CD4-positive, alpha-beta T cell treated with Interleukin-4 for 4 hours (primary cell): Measurements from ENCODE around the gene SNRNP35.
"Not testable (repeated sequence)": the region's sequence is repeated elsewhere in the genome, so short reads cannot be mapped to it uniquely, and the experiment has no call there.

Experiments used
- DNase-seq: peaks from one replicate; pipeline ENCODE4 v3.0.0-alpha.2; 2020

Gene SNRNP35, protein sequence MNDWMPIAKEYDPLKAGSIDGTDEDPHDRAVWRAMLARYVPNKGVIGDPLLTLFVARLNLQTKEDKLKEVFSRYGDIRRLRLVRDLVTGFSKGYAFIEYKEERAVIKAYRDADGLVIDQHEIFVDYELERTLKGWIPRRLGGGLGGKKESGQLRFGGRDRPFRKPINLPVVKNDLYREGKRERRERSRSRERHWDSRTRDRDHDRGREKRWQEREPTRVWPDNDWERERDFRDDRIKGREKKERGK

DNA sequence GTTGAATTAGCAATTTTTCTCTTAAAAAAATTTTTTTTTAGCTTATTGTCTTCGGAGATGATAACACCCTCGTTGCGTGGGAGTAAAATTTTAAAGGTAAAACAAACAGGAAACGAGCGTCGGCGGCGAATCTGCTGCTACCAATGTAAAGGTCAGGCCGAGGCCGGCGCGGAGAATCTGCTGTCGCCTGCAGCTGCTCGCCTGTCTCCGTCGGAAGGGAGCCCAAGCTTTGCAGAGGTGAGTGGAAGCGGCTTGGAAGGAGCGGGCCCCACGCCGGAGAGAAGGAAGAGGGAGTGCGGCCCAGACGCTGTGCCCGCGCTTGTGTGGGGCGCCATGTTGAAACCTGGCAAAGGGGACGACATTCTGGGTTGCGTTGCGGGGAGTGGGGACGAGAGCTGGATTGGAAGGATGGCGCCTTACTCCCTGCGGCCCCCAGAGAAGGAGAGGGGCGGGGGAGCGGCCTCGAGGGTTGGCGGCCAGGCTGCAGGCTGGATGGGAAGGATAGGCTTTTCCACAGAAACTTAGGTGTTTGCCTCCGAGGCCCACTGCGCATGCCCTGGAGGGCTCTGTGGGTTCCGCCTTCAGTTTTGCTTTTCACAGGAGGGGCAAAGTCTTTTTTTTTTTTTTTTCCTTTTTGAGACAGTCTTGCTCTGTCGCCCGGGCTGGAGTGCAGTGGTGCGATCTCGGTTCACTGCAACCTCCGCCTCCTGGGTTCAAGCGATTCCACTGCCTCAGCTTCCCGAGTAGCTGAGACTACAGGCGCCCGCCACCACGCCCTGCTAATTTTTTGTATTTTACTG is at the start of gene SNRNP35:
Gene SNRNP35 (plus strand): TSS at position 160 of the 800 bp plus-strand sequence. CDS start 7,402 bp downstream, outside the sequence.
- DNase-seq: peak; percentile 88

DNA sequence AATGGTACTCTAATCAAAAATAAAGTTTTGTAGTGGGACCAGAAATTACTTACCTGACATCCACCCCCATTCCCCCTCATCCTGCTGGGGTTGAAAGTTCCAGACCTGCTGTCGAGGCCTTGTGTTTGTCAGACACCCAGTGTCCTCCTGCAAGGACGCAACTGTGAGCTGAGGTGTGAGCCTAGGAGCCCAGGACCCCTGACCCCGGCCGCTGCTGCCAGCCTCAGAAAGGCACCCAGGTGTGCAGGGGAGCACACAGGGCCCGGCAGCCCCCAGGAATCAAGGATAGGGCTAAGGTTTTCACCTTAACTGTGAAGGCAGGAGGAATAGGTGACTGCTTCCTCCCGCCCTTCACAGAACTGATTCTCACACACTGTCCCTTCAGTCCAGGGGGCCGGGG is 49.3 kb upstream of the SNRNP35 start:
- DNase-seq: not testable (repeated sequence)

DNA sequence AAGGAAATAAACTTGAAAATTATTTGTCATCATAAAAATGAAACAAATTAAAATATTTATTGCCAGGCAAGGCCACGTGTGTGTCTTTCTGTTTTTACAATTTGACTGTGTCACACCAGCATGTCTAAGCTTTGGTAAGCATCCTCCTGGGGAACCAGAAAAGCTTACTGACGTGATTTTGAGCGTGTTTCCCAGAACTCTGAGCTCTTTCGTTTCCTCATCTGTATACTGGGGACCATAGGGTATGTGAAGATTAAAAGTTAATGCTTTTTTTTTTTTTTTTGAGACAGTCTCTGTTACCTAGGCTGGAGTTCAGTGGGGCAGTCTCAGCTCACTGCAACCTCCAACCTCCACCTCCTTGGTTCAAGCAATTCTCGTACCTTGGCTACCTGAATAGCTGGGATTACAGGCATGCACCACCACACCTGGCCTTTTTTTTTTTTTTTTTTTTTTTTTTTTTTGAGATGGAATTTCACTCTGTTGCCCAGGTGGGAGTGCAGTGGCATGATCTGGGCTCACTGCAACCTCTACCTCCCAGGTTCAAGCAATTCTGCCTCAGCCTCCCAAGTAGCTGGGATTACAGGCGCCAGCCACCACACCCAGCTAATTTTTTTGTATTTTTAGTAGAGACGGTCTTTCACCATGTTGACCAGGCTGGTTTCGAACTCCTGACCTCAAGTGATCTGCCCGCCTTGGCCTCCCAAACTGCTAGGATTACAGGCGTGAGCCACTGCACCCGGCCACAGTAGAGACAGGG is 48.5 kb upstream of the SNRNP35 start:
- DNase-seq: not testable (repeated sequence)

DNA sequence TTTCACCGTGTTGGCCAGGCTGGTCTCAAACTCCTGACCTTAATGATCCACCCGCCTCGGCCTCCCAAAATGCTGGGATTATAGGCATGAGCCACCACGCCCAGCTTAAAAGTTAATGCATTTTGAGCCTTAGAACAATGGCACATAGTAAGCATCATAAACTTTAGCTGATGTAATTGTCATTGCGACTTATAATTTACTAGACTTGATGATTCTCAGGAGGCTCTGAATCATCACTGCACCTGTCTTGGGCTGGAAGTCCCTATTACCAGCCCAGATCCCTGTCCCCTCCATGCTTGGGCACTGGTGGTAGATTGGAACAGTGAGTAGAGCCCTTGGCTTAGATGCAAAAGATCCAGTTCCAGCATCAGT is 47.9 kb upstream of the SNRNP35 start:
- DNase-seq: no peak

DNA sequence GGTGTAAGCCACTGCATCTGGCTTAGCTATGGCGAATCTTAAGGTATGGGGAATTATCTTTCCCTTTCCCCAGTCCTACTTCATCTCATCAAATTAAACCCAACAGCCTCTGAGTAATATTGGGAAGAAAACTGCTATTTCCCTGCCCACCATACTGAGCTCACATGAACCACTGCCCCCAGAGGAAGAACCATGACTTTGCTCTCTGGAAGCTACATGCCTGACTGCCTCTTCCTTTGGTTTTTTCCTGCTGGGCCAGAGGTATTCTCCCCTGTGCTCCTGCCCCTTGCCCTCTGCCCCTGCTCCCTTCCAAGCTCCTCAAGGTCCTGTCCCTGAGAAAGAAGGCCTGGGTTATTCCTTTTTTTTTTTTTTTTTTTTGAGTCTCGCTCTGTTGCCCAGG is 36.6 kb upstream of the SNRNP35 start:
- no peak for DNase-seq

DNA sequence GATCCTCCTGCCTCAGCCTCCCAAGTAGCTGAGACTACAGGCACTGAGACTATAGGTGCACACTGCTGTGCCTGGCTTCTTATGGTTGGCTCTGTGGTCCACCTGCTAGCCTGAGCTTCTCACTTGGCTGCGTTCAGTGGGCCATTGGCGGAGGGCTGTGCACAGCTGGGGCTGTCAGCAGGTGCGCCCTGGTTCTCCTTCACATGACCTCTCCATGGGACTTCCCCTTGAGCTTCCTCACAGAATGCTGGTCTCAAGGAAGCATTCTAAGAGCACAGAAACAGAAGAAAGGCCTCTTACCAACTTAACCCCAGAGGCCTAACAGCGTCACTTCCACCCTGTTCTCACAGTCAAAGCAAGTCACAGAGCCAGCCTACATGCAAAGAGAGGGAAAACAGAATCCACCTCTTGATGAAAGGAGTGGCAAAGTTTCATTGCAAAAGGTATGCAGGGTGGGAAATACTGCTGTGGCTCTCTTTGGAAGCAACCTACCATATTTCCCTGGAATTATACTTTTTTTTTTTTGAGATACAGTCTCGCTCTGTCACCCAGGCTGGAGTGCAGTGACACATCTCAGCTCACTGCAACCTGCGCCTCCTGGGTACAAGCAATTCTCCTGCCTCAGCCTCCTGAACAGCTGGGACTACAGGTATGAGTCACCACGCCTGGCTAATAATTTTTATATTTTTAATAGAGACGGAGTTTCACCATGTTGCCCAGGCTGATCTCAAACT is 30.7 kb upstream of the SNRNP35 start:
- peak; percentile 62 for DNase-seq

DNA sequence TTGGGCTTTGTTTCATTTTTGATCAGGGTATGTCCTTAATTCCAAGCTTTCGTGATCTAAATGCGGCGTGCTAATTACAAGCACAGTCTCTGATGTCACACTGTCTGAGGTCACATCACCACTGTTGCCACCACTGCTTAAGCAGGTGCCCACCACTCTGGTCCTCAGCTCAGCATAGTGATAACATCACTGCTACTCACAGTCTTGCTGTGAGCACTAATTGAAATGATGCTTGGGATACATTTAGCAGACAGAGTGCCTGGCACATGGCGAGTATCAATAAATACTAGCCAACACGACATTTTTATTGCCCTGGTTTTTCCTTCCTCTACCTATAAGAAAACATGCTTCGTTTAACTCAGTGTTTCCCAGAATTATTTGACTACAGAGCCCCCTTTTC is 29.3 kb upstream of the SNRNP35 start:
- DNase-seq: no peak

DNA sequence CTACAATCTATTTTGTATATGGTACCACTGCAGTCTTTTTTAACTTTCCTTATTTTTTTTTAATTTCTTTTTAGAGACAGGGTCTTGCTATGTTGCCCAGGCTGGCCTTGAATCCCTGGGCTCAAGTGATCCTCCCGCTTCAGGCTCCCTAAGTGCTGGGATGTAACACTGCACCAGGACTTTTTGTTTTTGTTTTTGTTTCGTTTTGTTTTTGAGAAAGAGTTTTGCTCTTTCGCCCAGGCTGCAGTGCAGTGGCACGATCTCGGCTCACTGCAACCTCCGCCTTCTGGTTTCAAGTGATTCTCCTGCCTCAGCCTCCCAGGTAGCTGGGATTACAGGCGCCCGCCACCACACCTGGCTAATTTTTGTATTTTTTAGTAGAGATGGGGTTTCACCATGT is 28.8 kb upstream of the SNRNP35 start:
- DNase-seq: not testable (repeated sequence)

DNA sequence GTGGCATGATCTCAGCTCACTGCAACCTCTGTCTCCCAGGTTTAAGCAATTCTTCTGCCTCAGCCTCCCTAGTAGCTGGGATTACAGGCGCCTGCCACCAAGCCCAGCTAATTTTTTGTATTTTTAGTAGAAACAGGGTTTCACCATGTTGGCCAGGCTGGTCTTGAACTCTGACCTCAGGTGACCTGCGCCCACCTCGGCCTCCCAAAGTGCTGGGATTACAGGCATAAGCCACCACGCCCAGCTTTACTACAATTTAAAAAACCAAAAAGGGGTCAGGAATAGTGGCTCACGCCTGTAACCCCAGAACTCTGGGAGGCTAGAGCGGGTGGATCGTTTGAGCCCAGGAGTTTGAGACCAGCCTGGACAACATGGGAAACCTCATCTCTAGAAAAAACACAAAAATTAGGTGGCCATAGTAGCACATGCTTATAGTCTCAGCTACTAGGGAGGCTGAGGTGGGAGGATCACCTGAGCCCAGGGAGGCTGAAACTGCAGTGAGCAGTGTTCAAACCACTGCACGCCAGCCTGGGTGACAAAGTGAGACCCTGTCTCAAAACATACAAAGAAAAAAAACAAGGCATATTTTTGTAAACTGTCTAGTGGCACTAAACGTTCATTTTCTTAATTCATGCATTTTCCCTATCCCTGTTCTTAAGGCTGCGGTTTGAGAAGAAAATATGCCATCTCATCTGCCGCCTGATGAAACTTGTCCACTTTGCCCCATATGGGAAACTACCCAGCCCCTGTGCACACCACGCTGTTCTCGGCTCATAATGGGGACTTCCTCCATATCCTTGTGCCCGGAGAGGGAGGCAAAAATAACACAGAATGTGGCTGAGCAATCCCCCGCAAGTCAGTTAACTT is 25.8 kb upstream of the SNRNP35 start:
- DNase-seq: peak; percentile 46

DNA sequence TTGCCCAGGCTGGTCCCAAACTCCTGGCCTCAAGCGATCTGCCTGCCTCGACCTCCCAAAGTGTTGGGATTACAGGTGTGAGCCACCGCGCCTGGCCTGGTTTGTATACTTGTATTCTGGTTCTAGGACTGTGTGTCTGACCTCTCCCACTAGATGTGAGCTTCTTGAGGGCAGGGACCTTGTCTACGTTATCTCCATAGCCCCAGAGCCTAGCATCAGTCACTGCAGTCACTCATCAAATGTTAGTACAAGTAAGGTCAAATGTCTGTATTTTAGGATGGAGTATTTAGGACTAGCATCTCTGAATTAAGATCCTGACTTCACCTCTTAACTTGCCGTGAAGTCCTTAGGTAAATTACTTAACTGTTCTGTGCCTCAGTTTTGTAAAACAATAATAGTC is 24.3 kb upstream of the SNRNP35 start:
- no peak for DNase-seq

DNA sequence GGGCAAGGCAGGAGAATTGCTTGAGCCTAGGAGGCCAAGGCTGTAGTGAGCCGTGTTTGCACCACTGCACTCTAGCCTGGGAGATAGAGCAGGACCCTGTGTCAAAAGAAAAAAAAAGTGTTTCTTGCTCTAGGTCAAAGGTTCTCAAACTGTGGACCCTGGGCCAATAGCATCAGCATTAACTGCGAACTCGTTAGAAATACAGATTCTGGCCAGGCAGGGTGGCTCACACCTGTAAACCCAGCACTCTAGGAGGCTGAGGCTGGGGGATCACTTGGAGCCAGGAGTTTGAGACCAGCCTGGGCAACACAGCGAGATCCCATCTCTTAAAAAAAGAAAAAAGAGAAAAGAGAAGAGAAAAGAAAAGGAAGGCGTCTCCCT is 22.3 kb upstream of the SNRNP35 start:
- no peak for DNase-seq

DNA sequence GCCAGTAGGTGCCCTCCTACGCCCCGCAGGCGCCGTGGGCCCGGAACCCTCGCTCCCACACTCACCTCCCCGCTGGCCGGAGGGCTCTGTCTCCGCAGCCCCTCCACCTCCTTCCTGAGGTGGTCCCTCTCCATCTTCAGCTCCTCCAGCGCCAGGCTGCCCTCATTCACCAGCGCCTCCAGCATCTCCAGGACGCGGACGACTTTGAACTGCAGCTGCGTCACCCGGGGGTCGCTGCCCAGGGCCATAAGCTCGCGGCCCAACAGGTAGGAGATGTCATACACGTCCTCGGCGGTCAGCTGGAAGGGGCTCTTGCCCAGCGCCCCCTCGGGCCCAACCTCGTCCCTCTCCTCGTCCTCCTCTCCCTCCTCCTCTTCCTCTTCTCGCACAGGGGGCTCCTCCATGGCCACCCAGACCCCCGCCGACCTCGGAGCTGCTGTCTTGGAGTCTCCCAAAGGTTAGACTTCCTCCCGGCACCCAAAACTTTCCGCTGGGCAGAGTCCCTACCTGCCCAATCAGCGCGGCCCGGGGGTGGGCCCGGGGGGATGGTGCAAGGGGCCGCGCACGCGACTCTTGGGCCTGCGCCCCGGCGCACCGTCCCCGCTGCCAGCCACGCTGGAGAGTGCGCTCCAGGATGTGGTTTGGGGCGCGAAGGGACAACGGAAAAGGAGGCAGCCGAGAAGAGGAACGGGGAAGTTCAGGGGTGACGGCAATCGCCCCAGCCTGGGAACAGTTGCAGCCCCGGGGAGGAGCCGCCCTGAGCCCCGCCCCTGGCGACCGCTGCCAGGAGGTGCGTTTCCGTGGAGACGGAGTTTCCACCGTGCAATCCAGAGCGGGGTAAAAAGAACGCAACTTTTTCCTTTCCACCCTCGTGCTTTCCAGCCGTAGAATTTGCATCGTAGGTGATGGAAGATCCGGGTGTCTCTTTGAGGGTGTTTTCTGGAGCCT is 21.6 kb upstream of the SNRNP35 start, which contains the start of gene RILPL2:
Gene RILPL2 (minus strand): TSS at position 668 of the 948 bp plus-strand sequence. CDS start 264 bp downstream, at position 404.
- peak; percentile 86 for DNase-seq

DNA sequence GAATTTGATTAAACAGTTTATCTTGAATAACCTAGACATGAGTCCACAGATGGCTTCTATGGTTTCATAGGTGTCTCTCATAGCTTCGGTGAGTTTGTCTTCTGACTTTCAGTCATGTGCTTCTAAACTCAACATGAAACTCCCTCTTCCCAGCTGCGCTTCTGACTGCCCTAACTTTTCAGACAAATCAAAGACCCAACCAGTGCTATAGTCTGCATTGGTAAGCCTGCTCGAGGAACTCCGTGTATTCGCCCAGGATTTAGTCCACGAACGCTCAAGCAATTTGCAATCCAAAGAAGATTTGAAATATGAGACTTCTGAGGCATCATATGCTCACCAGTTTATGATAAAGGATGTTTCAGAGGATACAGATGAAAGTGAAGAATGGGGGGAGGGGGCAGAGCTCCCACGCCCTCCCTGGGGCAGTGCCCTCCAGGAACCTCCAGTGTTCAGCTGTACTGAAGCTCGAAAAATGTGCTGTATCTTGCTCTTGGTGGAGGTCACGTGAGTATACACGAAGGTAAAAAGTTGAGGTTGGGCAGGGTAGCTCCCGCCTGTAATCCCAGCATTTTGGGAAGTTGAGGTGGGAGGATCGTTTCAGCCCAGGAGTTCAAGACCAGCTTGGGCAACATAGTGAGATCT is 16.3 kb upstream of the SNRNP35 start:
- no peak for DNase-seq

DNA sequence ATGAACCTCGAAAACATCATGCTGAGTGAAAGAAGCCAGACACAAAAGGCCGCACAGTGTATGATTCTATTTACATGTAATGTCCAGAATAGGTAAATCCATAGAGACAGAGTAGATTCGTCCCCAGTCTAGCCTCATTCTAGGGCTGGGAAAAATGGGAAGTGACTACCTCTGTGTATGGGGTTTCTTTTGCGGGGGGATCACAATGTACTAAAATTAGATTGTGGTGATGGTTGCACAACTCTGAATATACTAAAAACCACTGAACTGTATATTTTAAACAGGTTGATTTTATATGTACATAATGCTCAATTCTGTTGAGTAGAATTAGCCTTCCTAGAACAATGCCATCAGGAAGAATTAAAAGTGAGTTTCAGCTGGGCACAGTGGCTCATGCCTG is 15.2 kb upstream of the SNRNP35 start:
- no peak for DNase-seq

DNA sequence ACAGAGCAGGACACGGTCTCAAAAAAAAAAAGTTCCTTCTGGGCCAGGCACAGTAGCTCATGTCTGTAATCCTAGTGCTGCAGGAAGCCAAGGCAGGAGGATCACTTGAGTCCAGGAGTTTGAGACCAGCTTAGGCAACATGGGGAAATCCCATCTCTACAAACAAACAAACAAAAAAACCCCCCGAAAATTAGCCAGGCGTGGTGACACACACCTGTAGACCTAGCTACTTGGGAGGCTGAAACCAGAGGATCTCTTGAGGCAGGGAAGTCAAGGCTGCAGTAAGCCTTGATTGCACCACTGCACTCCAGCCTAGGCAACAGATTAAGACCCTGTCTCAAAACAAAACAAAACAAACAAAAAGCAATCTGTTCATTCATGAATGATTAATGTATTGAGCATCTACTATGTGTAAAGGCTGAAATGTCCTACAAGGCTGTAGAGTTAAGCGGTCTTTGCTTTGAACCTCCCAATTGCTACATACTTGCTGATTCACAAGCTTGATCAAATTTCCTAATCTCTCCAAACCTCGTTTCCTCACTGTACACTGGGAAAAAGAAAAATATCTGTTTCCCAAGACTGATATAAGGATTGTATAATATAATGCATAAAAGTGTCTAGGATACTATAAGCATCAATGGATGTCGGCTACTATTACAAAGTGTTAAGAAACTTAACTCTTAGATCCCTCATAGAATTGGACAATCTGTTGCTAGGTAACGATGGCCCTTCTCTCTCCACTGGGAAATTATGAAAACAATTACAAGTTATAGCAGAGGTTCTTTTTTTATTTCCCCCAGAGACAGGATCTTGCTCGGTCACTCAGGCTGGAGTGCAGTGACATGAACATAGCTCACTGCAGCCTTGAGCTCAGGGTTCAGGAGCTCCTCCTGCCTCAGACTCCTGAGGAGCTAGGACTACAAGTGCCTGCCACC is 13.6 kb upstream of the SNRNP35 start:
- no peak for DNase-seq

DNA sequence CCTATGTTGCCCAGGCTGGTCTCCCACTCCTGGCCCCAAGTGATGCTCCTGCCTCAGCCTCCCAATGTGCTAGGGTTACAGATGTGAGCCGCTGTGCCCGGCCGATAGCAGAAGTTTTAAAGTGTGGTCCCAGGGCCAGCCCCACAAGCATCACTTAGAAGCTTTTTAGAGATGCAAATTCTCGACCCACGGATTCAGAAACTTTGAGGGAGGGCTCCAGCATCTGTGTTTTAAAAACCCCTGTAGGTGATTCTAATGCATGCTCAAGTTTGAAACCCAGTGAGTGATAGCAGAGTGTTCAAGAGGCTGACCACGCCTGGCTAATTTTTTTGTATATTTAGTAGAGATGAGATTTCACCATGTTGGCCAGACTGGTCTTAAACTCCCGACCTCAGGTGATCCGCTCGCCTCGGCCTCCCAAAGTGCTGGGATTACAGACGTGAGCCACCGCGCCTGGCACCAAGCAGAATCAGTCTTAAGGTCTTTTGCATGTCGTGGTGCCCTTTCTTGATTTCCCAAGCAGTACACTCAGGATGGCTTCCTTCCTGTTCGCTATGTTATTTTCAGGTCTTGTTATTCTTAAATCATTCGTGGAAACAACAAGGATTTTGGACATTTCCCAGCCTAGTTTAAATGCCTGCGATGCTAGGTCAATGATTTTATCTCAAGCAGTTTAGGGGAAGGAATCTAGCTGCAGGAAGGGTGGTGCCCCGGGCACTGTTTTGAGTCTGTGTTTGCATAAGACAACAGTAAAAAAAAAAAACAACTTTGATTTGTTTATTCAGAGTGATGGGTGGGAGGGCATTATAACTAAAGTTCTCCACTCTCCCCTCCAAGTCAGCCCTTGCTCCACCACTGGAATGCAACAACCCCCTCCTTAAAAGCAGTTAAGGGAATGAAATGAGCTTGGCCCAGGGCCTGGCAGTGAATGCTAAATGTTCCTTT is 12.3 kb upstream of the SNRNP35 start:
- no peak for DNase-seq

DNA sequence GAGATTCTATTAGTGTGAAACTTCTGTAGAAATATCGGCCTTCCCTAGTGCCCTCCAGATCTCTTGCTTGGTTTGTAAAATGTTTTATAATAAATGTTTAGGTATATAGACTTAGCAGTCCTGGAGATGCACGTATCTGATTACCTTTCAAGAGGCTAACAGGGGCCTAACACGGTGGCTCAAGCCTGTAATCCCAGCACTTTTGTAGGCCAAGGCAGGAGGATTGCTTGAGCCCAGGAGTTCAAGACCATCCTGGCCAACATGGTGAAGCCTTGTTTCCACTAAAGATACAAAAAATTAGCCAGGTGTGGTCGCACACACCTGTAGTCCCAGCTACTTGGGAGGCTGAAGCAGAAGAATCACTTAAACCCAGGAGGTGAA is 11.6 kb upstream of the SNRNP35 start:
- DNase-seq: no peak

DNA sequence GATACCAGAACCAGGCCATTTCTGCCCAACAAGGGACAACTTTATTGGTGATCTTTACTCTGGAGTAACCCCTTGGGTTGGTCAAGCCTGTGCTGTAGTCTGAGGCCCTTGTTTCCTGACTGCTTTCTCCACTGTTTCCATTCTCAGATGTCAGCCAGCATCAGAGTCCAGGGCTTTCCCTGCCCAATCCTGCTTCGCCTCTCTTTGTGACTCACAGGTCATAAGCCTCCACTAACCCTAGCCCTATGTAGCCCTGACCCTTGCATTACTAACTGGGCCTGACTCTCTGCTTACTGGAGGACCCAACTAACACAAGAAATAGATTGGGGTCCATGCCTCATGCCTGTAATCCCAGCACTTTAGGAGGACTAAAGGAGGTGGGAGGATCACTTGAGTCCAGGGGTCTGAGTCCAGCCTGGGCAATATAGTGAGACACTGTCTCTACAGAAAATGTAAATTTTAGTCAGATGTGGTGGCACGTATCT is 8.6 kb upstream of the SNRNP35 start:
- no peak for DNase-seq
